Activated T-cell treated with anti-CD3 and anti-CD28 coated beads for 4 hours (primary cell): ENCODE measurements around the gene C16orf96.
A peak's percentile ranks its signal among the peaks of the same experiment; 100 is the strongest.

ENCODE experiments used
- DNase-seq: peaks from one replicate; pipeline ENCODE4 v3.0.0-alpha.2; 2020

C16orf96 gene

DNA sequence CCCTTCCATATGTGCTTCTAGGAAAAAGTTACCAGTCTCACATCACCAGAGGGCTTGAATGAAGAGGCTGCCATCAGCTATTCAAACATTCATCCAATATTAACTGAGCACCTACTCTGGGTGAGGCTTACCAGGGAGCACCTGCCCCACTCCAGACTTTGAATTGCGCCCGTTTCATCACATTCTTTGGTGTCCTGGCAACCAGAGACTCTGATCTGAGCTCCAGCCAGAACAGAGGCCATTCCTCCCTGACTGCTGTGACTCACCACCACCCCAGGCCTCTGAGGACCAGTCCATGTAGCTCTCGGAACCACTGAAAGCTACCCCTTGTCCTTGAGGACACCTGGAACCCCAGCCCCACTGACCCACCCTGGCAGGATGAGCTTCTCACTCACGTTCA is at the start of gene C16orf96:
Gene C16orf96, plus strand, starts transcription at position 229 of the 400 bp plus-strand sequence. Its CDS starts 150 bp downstream, at position 379.
- DNase-seq, result no peak

DNA sequence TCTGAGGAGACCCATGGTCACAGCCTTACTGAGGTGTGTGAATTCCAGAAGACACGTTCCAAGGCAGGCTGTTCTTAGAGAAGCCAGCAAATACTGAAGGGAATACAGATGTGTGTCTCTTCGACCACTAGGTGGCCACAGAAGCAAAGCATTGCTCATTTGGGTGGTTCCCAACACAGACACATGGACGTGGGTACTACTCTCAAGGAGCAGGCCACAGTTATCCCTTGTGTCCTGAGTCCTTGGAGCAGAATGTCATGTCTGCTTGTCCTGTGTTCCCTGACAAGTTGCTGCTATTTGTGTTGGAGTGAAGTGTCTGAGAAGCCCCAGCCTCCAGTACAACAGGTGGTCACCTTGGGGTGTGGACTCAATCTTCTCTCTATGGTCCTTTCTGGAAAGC is 49.7 kb upstream of the C16orf96 start:
- DNase-seq, result peak; percentile 44

DNA sequence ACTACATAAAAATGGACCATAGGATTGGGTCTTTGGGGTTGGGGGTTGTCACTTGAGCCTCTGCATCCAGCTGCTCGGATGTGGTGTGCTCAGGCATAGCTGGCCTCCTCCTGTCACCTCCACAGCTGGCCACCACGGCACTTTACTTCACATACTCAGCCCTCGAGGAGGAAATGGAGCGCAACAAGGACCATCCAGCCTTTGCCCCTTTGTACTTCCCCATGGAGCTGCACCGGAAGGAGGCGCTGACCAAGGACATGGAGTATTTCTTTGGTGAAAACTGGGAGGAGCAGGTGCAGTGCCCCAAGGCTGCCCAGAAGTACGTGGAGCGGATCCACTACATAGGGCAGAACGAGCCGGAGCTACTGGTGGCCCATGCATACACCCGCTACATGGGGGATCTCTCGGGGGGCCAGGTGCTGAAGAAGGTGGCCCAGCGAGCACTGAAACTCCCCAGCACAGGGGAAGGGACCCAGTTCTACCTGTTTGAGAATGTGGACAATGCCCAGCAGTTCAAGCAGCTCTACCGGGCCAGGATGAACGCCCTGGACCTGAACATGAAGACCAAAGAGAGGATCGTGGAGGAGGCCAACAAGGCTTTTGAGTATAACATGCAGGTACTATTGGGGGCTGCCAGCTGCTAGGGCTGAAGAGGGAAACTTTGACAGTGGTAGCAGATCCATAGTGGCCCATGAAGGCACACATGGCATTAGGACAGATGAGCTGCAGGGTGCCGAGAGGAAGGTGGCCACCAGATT is 48.4 kb upstream of the C16orf96 start:
- no peak for DNase-seq

DNA sequence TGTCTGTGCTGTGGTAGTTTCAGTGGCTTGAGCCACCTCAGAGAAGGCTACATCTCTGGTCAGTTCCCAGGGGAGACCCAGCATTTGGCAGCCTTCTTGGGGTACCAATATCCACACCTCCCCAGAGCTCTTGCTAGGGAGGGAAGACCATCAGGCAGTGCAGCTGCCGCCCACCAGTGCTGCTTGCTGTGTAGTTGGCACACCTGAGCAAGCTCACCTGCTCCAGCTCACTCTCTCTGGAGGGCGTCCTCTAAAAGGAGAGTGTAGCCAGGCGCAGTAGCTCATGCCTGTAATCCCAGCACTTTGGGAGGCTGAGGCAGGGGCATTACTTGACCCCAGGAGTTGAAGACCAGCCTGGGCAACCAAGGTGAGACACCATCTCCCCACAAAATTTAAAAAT is 47.3 kb upstream of the C16orf96 start:
- DNase-seq, result no peak

DNA sequence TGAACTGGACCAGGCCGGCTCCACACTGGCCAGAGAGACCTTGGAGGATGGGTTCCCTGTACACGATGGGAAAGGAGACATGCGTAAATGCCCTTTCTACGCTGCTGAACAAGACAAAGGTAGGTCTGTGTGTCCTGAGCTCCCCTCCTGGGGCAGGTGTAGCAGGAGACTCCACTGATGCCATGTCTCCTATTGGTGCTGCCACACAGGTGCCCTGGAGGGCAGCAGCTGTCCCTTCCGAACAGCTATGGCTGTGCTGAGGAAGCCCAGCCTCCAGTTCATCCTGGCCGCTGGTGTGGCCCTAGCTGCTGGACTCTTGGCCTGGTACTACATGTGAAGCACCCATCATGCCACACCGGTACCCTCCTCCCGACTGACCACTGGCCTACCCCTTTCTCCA is 46.7 kb upstream of the C16orf96 start:
- no peak for DNase-seq

DNA sequence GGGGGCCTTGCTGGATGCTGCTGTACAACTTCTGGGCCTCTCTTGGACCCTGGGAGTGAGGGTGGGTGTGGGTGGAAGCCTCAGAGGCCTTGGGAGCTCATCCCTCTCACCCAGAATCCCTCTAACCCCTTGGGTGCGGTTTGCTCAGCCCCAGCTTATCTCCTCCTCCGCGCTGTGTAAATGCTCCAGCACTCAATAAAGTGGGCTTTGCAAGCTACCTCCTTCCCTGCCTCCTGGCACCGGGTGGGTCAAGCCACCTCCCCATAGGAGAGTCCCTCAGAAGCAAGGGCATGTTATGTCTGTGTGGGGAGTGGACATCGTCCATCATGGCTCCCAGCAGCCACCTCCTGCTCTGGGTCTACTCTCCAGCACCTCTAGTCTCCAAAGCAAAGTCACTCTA is 46.0 kb upstream of the C16orf96 start:
- no peak for DNase-seq

DNA sequence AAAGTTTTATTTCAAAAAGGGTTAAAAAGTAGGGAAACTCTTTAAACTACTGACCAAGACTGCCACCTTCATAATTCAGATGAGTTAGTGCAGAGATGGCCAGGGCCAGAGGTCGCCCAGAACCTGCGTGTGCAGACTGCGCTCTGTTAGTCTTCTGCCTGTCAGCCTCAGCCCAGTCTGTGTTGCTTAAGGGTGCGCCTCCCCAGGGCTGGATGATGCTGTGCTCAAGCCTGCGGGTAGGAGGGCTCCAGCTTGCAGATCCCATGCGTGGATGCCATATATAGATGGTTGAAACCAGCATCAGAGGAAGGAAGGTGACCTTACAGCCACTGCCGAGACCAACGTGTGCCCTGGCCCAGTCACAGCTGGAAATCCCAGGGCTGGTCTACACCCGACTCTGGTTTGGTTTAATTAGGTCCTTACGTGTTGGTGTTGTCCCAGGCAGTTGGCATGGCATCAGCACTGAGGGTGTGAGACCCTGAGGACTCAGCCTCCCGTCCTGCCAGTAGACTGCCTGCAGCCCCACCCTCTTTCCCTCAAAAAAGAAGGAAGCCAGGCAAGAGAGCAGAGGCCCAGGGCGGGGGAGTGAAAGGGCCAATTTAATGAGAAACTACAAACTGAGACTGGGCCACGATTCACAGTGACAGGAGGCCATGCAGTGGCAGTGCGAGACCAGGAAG is 45.3 kb upstream of the C16orf96 start:
- no peak for DNase-seq

DNA sequence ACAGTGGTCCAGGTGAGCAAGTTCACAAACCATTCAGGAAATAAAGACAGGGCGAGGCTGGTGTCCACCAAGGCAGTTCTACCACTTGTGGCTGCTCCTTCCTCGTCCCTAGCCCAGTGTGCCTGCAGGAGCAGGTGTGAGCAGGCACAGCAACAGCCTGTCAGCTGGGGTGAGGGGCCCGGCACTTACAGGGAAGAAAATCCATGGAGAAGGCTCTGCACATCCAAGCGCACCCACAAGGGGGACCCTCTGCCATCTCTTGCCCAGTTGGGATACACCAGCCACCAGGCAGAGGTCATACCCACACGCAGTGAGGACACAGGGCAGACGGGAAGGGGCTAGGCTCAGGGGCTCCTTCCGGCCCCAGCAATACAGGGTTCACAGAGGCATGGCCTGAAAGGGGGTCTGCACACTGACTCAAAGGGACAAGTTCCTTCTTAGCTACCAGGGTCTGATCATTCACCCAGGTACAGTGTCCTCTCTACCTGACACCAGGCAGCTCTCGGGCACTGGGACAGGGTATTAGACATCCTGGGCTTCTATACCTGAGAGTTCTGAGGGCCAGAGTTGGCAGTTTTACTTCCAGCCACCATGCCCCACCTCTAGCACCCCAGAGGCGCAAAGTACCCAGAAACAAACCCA is 44.6 kb upstream of the C16orf96 start:
- DNase-seq, result no peak

DNA sequence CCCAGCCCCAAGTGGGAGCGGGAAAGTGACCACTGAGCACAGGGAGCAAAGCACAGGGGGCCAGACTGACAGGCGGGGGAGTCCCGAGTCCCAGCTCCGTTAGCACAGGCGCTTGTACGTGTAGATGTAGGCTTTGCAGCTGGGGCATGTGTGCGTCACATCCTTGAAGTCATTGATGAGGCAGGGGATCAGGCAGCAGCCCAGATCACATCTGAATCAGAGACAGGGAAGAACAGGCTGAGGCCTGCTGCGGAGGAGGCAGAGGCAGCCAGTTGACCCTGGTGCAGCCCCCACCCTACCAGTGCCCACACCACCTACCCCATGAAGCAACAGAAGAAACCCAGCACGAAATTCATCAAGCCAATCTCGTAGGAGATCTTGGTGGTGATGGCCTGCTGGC is 43.7 kb upstream of the C16orf96 start:
- no peak for DNase-seq

DNA sequence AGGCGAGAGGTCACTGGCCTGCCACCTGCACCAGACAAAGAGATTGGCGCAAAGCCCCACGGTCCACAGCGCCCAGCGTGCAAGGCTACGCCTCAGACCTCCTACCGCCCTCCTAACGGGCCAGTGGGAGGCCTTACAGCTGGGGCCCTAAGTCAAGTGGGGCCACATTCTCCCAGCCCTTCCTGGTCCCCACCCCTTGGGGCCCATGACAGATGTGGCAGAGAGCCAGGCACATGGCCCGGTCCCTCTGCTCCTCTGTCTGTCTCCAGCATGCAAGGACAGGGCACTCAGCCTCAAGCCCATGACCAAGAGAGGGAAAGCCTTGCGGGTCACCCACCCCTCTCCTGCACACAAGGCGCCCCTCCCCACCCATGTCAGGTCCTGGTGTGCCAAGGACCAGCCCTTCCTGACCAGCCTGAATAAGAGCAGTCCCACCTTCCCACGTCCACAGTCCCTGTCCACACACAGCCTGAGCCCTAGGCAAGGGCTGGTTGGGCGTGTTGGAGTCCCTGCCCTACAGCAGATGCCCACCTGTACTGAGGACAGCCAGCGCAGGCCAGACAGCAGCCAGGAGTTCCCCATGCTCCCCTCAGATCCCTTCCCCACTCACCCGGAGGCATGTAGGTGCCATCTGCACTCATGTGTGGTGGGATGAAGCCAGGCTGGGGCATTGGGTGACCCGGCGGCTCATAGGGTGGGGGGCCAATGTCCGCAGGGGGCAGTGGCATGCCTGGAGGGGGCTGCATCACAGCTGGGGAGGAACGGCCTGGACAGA is 42.9 kb upstream of the C16orf96 start:
- no peak for DNase-seq

DNA sequence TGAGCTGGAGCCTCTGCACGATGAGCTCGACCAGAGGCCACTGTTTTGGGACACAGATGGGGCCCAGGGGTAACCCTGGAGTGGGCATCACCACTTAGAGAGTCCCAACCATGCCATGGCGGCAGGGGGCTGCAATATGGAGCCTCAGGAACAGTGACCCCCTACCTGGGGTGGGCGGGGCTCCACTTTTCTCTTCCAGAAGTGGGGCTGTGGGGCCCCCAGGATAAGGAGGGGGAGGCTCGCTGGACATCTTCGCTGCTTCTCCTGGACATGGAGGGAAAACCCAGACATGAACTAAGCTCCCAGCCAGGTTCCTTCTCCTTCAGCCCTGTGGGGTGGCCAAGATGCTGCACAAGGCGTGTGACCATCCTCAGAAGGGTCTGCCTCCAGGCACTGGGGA is 42.3 kb upstream of the C16orf96 start:
- no peak for DNase-seq

DNA sequence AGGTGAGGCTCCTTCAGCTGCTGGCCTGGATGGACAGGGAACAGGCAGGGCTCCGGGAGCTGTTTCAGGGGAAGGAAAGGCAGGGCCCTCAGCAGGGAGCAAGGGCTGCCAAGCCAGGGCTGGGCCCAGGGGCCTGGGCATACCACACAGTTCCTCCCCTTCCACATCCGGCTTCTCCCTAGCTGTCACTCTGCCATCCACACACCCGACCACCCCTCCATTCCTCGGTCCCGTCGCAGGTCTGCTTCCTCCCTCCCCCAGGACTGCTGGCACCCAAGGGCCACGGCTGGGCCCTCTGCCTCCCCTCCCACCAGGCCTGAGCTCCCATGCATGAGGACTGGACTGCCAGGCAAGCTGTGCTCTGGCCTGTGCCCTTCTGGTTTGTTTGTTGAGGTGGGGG is 41.5 kb upstream of the C16orf96 start:
- no peak for DNase-seq

DNA sequence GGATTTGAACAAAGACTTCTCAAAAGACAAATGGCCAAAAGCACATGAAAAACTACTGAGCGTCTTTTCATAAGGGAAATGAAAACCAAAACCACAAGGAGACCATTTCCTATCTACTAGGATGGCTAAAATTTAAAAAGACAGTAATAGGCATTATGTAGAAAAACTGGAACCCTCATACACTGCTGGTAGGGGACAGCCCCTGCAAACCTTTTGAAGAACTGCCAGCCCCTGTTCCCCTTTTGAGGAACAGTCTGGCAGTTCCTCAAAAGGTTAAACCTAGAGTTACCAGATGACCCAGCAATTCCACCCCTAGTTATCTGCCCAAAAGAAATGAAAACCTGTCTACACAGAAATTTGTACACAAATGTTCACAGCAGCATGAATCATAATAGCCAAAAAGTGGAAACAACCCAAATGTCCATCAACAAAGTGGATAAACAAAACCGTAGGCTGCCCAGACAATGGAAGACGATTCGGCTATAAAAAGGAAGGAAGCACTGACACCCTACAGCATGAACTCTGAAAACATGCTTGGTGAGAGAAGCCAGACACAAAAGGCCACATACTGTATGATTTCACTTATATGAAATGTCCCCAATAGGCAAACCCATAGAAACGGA is 40.4 kb upstream of the C16orf96 start:
- DNase-seq, result no peak

DNA sequence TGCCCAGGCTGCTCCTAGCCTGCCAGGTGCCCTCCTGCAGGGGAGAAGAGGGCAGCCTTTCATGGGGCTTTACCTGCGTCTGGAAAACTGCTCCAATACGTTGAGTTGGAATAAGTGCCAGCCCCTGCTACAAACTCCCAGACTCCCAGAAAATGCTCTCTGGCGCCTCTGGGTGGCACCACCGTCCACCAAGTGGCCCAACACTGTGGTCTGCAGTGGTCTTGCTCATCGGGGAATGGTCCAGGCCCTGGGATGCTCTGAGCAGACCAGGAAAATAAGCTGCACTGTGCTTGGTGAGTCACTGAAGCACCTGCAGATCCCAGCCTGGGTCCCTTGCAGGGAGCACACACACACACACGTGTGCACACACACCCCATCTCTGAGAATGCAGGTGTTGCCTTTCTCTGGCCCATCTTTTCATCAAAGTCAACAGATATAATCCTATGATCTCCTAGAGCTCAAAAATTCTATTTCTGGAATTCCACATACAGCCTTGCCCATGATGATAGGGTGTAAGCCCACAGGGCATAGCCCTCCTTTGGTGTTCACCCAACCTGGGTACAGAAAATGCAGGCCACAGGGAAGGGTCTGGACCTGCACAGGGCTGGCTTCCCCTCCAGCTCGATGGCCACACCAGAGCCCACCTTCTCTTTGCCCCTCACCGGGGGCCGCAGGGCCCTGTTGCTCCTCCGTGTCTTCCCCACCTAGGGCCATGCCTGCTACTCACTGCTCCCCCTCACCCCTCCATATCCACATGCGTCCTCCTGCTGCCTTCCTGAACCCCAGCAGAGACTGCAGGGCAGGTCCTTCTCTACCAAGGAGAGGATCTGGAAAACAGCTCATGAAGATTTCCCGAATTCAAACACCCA is 38.1 kb upstream of the C16orf96 start:
- DNase-seq, result no peak

DNA sequence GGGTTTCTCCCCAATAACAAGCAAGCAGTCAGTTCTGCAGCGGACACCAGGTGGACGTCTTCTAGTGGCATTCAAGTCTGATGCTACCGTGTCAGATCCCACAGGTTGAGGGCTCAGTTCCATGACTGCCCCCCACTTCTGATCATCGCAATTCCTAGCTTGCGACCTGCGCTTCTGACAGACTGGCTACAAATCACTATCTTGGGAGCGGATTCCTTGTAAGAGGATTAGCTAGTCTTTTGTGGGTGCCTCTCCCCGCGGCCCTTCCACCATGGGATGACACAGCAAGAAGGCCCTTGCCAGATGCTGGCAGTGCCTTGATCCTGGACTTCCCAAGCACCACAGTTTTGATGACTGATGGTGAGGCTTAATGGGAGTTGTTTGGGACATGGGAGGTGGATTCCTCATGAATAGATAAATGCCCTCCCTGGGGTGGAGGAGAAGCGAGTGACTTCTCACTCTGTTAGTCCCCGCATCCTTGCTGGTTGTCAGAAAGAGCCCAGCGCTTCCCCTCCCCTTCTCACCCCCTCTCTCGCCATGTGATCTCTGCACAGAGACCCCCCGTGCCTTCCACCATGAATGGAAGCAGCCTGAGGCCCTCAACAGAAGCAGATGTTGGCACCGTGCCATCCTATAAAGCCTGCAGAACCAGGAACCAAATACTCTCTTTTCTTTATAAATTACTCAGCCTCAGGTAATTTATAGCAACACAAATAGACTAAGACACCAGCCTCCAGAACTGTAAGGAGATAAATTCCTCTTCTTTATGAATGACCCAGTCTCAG is 36.7 kb upstream of the C16orf96 start:
- no peak for DNase-seq

DNA sequence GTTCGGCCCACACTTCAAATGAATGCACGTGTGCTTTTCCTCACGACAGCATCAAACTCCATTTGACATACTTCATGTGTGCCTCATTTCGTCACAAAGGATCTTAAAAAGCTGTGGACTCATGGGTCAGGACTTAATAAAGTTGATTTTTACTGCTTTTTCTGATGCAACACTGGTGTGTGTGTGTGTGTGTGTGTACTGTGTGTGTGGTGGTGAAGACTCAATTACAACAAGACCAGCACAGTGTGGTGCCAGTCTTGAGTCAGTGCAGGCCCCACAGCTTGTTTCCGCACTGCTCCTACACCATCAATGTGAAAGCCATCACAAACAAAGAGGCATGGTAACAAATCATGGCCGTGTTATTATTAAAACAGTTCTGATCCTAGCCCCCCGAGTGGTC is 35.2 kb upstream of the C16orf96 start:
- no peak for DNase-seq

DNA sequence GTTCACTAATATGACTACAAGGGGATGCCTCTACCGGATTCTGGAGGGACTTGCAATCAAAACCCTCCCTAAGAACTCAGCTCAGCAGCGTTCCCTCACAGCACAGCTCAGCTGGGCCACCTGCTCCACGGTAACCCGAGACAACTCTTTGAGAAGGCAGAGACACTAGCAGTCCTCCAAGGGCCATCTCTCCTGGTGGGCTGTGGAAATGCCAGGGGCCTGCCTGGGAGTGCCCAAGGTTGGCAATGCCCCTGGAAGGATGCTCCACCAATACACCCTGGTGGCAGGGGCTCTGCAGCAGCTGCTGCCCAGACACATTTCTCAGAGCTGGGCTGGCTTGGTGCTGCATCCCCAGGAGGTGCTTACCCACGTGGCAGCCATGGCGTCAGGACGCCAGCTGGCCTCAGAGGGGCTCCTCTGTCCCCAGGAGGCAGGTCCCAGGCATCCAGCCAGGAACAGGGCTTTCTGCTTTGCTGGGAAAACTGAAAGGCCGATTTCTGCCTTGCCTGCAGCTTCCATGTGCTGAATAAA is 34.0 kb upstream of the C16orf96 start:
- no peak for DNase-seq

DNA sequence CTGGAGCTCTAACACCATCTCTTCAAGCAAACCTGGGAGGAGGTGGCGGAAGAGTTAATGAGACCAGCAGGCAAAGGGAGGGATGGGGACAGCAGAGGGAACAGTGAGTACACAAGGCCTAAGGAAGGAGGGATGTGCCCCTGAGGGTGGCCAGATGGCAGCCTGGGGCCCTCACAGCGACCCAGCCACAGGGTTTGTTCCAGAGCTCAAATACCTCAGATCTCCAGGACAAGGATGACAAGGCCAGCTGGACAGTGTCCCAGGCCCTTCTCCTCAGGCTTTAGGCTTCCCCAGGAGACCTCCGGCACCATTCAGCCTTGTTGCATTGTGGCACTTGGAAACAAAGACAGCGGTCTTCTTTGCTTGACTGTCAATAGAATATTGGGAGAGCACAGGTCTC is 32.5 kb upstream of the C16orf96 start:
- no peak for DNase-seq

DNA sequence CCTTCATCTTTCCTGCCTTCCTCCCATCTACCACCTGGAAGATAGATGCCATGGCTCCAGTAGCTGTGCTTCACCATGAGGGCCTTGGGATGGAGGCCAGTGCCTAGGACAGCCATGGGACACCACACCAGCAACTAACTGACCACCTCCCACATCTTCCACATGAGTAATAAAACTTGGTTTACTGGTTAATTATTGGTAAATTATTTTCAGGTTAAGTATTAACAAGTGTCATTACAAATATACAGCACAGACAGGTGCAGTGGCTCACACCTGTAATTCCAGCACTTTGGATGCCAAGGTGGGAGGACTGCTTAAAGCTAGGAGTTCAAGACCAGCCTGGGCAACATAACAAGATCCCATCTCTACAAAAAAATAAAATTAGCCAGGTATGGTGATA is 31.6 kb upstream of the C16orf96 start:
- no peak for DNase-seq

DNA sequence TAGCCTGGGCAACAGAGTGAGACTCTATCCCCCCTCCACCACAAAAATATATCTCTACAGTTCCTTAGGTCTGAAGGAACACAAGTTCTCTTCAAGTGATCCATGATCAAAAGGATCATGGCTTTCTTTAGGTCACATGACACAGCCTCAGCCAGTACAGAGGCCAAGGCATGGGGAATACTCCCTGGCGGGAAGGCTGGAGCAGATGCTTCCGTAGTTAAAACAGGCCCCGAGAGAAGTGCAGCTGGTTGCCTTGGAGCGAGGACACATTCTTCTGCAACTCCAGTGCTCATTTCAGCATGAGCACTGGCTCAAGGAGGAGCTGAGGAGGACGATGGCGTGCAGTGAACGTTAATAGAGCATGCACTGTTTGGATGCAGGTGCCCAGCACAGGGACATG is 31.1 kb upstream of the C16orf96 start:
- no peak for DNase-seq
